ENCODE data around the gene AP4M1. TPM values are rescaled to one million over a fixed set of nuclear protein-coding genes. Genes with fewer than 3 reads are reported as not detected.

Gene AP4M1
- polyA plus RNA-seq, 1 donor, result 33.2 TPM

- DNase-seq, result no peak
Measured at GRCh38 chr7:100157334-100158228, 56.1 kb downstream of the AP4M1 start.

Other genes with a start within 250 kb of the AP4M1 start
- 0.22 TPM for gene OR2AE1, start 224.6 kb upstream of the AP4M1 start, polyA plus RNA-seq (ENCODE audit: insufficient read length)
- 37.0 TPM for gene TRIM4, start 182.1 kb upstream of the AP4M1 start, polyA plus RNA-seq (ENCODE audit: insufficient read length)
- gene GJC3, start 172.0 kb upstream of the AP4M1 start, polyA plus RNA-seq (ENCODE audit: insufficient read length), result 0.73 TPM
- 51.8 TPM for gene AZGP1, start 125.6 kb upstream of the AP4M1 start, polyA plus RNA-seq (ENCODE audit: insufficient read length)
- gene ZKSCAN1, start 86.0 kb upstream of the AP4M1 start, polyA plus RNA-seq (ENCODE audit: insufficient read length), result 76.7 TPM
- 24.7 TPM for gene ZSCAN21, start 51.9 kb upstream of the AP4M1 start, polyA plus RNA-seq (ENCODE audit: insufficient read length)
- gene ZNF3, start 19.9 kb upstream of the AP4M1 start, polyA plus RNA-seq (ENCODE audit: insufficient read length), result 60.6 TPM
- 126 TPM for gene COPS6, start 12.7 kb upstream of the AP4M1 start, polyA plus RNA-seq (ENCODE audit: insufficient read length)
- 177 TPM for gene MCM7, start 246 bp upstream of the AP4M1 start, polyA plus RNA-seq (ENCODE audit: insufficient read length)
- 67.9 TPM for gene TAF6, start 17.7 kb downstream of the AP4M1 start, polyA plus RNA-seq (ENCODE audit: insufficient read length)
- 46.7 TPM for gene CNPY4, start 18.0 kb downstream of the AP4M1 start, polyA plus RNA-seq (ENCODE audit: insufficient read length)
- 1.3 TPM for gene MBLAC1, start 25.3 kb downstream of the AP4M1 start, polyA plus RNA-seq (ENCODE audit: insufficient read length)
- gene LAMTOR4, start 47.3 kb downstream of the AP4M1 start, polyA plus RNA-seq (ENCODE audit: insufficient read length), result 91.2 TPM
- 22.3 TPM for gene TRAPPC14, start 57.1 kb downstream of the AP4M1 start, polyA plus RNA-seq (ENCODE audit: insufficient read length)
- 6.2 TPM for gene GAL3ST4, start 67.0 kb downstream of the AP4M1 start, polyA plus RNA-seq (ENCODE audit: insufficient read length)
- gene GPC2, start 75.7 kb downstream of the AP4M1 start, polyA plus RNA-seq (ENCODE audit: insufficient read length), result 11.5 TPM
- 30.7 TPM for gene STAG3, start 76.3 kb downstream of the AP4M1 start, polyA plus RNA-seq (ENCODE audit: insufficient read length)
- gene PVRIG, start 118.3 kb downstream of the AP4M1 start, polyA plus RNA-seq (ENCODE audit: insufficient read length), result 9.7 TPM
- gene SPDYE3, start 206.1 kb downstream of the AP4M1 start, polyA plus RNA-seq (ENCODE audit: insufficient read length), result 9.6 TPM

Measured in left kidney (tissue), 2 donors.